ENCODE results near the gene COX20. TPM values are rescaled to one million over a fixed set of nuclear protein-coding genes. Genes with fewer than 3 reads are reported as not detected.
A peak's percentile ranks its signal among the peaks of the same experiment; 100 is the strongest.

The COX20 gene
- total and polyA plus RNA-seq, 2 of the 8 experiments (the other 6 are each of a cell fraction or from before 2014, with no cell fraction given) = 17.5 to 28.8 TPM

DNA sequence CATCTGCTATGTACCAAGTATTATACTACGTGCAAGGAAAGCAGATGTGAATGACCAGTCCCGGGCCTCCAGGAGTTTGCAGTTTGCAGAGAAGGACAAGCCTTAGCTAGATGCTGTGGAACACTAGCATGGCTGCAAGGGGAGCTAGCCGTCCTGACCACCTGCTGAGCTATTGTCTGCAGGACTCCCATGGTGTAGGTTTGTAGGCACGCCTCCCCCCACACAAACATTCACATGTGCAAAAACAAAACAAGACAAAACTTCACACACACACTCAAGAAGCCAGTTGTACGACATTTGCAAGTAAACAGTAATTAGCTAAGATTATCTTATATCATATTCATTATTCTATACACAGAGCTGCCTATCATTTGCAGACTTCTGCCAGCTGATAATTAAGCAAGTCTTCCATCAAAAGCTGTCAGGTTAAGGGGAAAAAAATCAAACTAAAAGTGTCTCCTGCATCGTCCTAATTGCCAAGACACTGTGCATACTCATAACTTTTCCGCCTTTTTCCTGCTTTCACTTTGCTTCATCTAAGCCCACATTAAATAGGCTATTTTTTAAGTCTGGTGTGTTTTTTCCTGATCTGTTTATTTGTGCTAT, 39.6 kb downstream of the COX20 start:
- Histone ChIP-seq H4K20me1 (replicated peaks in 1 of 2; ENCODE audit: control insufficient read depth in 1 of 2, insufficient read depth in 2 of 2, low read length in 2 of 2) (no peaks in the 10 kb centered on the region), H4K8ac (ENCODE audit: extremely low read depth, insufficient read depth, low read length) (no peak overlapping the region), H2BK5ac (ENCODE audit: low read depth, low read length) (no peak overlapping the region), H3K23ac (ENCODE audit: insufficient read length) (no peak overlapping the region), H3K9me3 (ENCODE audit: insufficient read depth in 2 of 2, low read depth in 1 of 2, low read length in 1 of 2) (no peaks in the 10 kb centered on the region), H3K79me2 (ENCODE audit: control insufficient read depth in 1 of 2, insufficient read depth in 2 of 2, low read length in 2 of 2) (no peaks in the 10 kb centered on the region), H2AK5ac (ENCODE audit: low read depth, low read length) (no peak overlapping the region), H3K4me1 (replicated peaks in 1 of 4; ENCODE audit: control insufficient read depth in 3 of 4, insufficient read depth in 4 of 4, low read length in 3 of 4) (peaks cover 0 to 6% (median 3%) of the 10 kb centered on the region in 4 experiments; a peak in 3 of 7 replicates), H3K36me3 (ENCODE audit: control insufficient read depth in 2 of 4, insufficient read depth in 4 of 4, low read length in 3 of 4) (no peaks in the 10 kb centered on the region), H3K4me2 (ENCODE audit: insufficient read depth in 1 of 2, low read depth in 2 of 2, low read length in 2 of 2) (peak overlapping the region in 1 of 2 experiments; percentile 11; a peak in 1 of 4 replicates), H2BK12ac (ENCODE audit: low read depth, low read length) (no peak overlapping the region), H3K27ac (ENCODE audit: low read depth, low read length) (no peak overlapping the region), H2BK20ac (ENCODE audit: low read length) (no peak overlapping the region), H3K4ac (replicated peaks; ENCODE audit: insufficient read length, low read depth, low read length) (no peak overlapping the region), H3K56ac (replicated peaks; ENCODE audit: insufficient read length, low read depth, low read length) (no peak overlapping the region), H3K9ac (replicated peaks in 1 of 4; ENCODE audit: extremely low read depth in 1 of 4, low read depth in 3 of 4, low read length in 3 of 4) (no peak overlapping the region), H3K23me2 (ENCODE audit: low read depth, low read length) (no peaks in the 10 kb centered on the region), H3K18ac (ENCODE audit: extremely low read depth, low read length) (no peak overlapping the region), H3K4me3 (ENCODE audit: extremely low read depth in 1 of 4, insufficient read depth in 2 of 4, low read depth in 3 of 4, low read length in 4 of 4) (0 out of 8 replicates have a peak overlapping the region, but pooled peaks of 1 of the 4 experiments have one; percentile 2), H3K14ac (ENCODE audit: insufficient read length) (no peak overlapping the region), H3K27me3 (replicated peaks in 1 of 4; ENCODE audit: control insufficient read depth in 3 of 4, extremely low read depth in 1 of 4, insufficient read depth in 3 of 4, low read length in 3 of 4) (no peaks in the 10 kb centered on the region), H2BK15ac (ENCODE audit: low read length) (no peak overlapping the region), H4K91ac (replicated peaks; ENCODE audit: insufficient read length, low read length) (no peak overlapping the region), H4K5ac (ENCODE audit: insufficient read length, low read depth, low read length) (no peak overlapping the region), H2BK120ac (replicated peaks; ENCODE audit: low read depth, low read length) (no peak overlapping the region), H3K79me1 (ENCODE audit: low read depth, low read length) (no peaks in the 10 kb centered on the region), H2AFZ (ENCODE audit: low read length) (no peak overlapping the region)
- ChIA-PET POLR2A (ENCODE audit: partially characterized antibody) (interaction anchor here (0.6 to 13.0 kb wide), 5 partner anchors 11 to 40 kb away, joined by 3 to 102 read pairs (median 4); partner anchors contain the start of gene HNRNPU), CTCF (ENCODE audit: partially characterized antibody) (interaction anchor here (1.1 kb wide), 1 partner anchor 167 kb away, joined by 3 read pairs; no protein-coding TSS in a partner anchor)
- TF ChIP-seq RBBP5 (IDR thresholded peaks at IDR 0.05; ENCODE audit: borderline replicate concordance, low read depth, low read length) (no peak), EP300 (IDR thresholded peaks at IDR 0.05; ENCODE audit: borderline replicate concordance in 1 of 2, low read depth in 2 of 2, low read length in 2 of 2) (no peak), YY1 (IDR thresholded peaks at IDR 0.05; ENCODE audit: low read depth, low read length) (0 out of 2 replicates have a peak, but pooled peaks have one; percentile 27), SP1 (IDR thresholded peaks at IDR 0.05; ENCODE audit: low read depth, low read length) (0 out of 2 replicates have a peak, but pooled peaks have one; percentile 22), SAP30 (IDR thresholded peaks at IDR 0.05; ENCODE audit: insufficient read depth, insufficient replicate concordance, low read length) (no peak), TAF7 (optimal IDR thresholded peaks at IDR 0.05; ENCODE audit: borderline replicate concordance, low read depth, low read length) (no peak), CHD1 (IDR thresholded peaks at IDR 0.05; ENCODE audit: low read depth, low read length) (no peak), CBX8 (IDR thresholded peaks at IDR 0.05; ENCODE audit: borderline replicate concordance, low read depth, low read length) (no peak)
- TF ChIP-seq, protein P1, sequence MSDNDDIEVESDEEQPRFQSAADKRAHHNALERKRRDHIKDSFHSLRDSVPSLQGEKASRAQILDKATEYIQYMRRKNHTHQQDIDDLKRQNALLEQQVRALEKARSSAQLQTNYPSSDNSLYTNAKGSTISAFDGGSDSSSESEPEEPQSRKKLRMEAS (IDR thresholded peaks at IDR 0.05) = 0 out of 2 replicates have a peak, but pooled peaks have one; percentile 22
- TF ChIP-seq, protein P2, sequence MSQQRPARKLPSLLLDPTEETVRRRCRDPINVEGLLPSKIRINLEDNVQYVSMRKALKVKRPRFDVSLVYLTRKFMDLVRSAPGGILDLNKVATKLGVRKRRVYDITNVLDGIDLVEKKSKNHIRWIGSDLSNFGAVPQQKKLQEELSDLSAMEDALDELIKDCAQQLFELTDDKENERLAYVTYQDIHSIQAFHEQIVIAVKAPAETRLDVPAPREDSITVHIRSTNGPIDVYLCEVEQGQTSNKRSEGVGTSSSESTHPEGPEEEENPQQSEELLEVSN (IDR thresholded peaks at IDR 0.05) = no peak
- FAIRE-seq (peak; percentile 70), DNase-seq (ENCODE audit: low read depth in 1 of 2, low spot score in 2 of 2) (peak in 1 of 2 experiments; percentile 69)
- WGBS, 2 experiments (ENCODE audit: extremely low coverage in 1 of 2, insufficient coverage in 1 of 2, insufficient read length in 1 of 2, insufficient replicate concordance in 2 of 2, low coverage in 1 of 2, low lambda C conversion rate in 2 of 2, missing lambda C conversion rate in 1 of 2) = 60% methylated on average over 7 of the region's 7 CpGs; no CpG with 5 or more reads in 1 of the 2 experiments

Data from H1 (cell line).